Measurements from ENCODE around the gene EML4.
"Not testable (repeated sequence)": the region's sequence is repeated elsewhere in the genome, so short reads cannot be mapped to it uniquely, and the experiment has no call there.

Gene EML4

GRCh38 chr2:42345986-42346385, 176.8 kb downstream of the EML4 start:
- peak in 1 of 51 donors; percentile 8 for DNase-seq

- not testable (repeated sequence) for DNase-seq
These were observed 177.7 kb downstream of the EML4 start for GRCh38 chr2:42346856-42347255.

- DNase-seq: not testable (repeated sequence)
These were observed 178.4 kb downstream of the EML4 start for GRCh38 chr2:42347518-42347917.

GRCh38 chr2:42348113-42348805, 179.1 kb downstream of the EML4 start:
- DNase-seq: no peak

GRCh38 chr2:42350434-42351063, 181.4 kb downstream of the EML4 start:
- DNase-seq: no peak

- DNase-seq: no peak
These were observed 182.7 kb downstream of the EML4 start for GRCh38 chr2:42351864-42352263.

- no peak for DNase-seq
These were observed 184.8 kb downstream of the EML4 start for GRCh38 chr2:42353792-42354429.

- no peak for DNase-seq
These were observed 190.3 kb downstream of the EML4 start for GRCh38 chr2:42359304-42359964.

GRCh38 chr2:42359965-42360483, 190.9 kb downstream of the EML4 start:
- DNase-seq: no peak

GRCh38 chr2:42360493-42360889, 191.3 kb downstream of the EML4 start:
- DNase-seq: peak in 1 of 51 donors; percentile 30

- peak; percentile 85 to 100 (median 97) for DNase-seq
These were observed 192.0 kb downstream of the EML4 start, which contains the start of gene COX7A2L for GRCh38 chr2:42360890-42361727. Gene COX7A2L (minus strand): TSS chr2:42361217. CDS start chr2:42361161, 56 bp downstream.

GRCh38 chr2:42361728-42362283, 192.7 kb downstream of the EML4 start:
- no peak for DNase-seq

GRCh38 chr2:42363413-42363812, 194.3 kb downstream of the EML4 start:
- peak in 1 of 51 donors; percentile 20 for DNase-seq

GRCh38 chr2:42364658-42365057, 195.5 kb downstream of the EML4 start:
- no peak for DNase-seq

- no peak for DNase-seq
These were observed 197.3 kb downstream of the EML4 start for GRCh38 chr2:42366411-42366810.

- peak in 1 of 51 donors; percentile 38 for DNase-seq
These were observed 198.7 kb downstream of the EML4 start for GRCh38 chr2:42367835-42368234.

- no peak for DNase-seq
These were observed 199.8 kb downstream of the EML4 start for GRCh38 chr2:42368817-42369531.

GRCh38 chr2:42369532-42370229, 200.5 kb downstream of the EML4 start:
- no peak for DNase-seq

All from hypothalamus (tissue), 51 donors.